ENCODE measurements around the gene TPSG1. TPM values are rescaled to one million over a fixed set of nuclear protein-coding genes. Genes with fewer than 3 reads are reported as not detected.
"Not testable (repeated sequence)": the region's sequence is repeated elsewhere in the genome, so short reads cannot be mapped to it uniquely, and the experiment has no call there.

TPSG1 gene
- total RNA-seq, 2 experiments from 2014 or later, result not detected

DNA sequence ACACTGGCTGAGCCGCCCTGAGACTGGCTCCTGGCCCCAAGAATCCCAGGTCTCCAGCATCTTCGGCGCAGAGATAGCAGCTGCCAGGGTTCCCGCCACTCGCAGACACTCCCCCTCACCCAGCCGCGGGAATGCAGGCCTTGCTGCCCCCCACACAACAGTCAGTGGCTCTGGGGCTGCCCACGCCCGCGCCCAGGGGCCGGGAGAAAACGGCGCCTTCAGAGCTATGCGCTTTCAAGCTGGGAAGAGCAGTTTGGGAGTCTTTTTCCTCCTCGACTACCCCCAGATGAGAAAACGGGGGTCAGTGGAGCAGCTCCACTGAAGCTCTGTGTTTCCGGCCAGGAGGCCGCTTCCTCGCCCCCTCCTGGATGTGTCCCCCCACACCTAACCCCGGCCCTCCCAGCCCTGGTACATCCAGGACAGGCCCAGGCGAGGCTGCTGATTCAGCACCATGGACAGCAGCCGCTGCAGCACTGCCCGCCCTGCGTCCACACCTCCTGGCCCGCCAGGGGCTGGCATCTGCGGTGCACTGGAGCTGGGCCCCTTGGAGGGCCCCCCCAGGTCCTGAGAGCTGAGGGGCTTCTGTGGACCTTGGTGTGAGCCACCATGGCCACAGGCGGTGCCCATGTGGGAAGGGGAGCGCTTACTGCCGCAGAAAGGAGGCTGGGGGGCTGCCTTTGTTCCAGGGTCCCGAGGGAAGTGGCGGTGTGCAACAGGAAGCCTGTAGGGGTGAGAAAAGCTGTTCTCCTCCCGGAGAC, 36.5 kb downstream of the TPSG1 start:
- Mint-ChIP-seq H3K36me3 (no peaks in the 10 kb centered on the region), H3K9me3 (no peaks in the 10 kb centered on the region), H3K4me1 (no peaks in the 10 kb centered on the region), H3K4me3 (no peak overlapping the region), H3K27me3 (no peaks in the 10 kb centered on the region), H3K27ac (no peak overlapping the region)
- peak; percentile 56 for DNase-seq

DNA sequence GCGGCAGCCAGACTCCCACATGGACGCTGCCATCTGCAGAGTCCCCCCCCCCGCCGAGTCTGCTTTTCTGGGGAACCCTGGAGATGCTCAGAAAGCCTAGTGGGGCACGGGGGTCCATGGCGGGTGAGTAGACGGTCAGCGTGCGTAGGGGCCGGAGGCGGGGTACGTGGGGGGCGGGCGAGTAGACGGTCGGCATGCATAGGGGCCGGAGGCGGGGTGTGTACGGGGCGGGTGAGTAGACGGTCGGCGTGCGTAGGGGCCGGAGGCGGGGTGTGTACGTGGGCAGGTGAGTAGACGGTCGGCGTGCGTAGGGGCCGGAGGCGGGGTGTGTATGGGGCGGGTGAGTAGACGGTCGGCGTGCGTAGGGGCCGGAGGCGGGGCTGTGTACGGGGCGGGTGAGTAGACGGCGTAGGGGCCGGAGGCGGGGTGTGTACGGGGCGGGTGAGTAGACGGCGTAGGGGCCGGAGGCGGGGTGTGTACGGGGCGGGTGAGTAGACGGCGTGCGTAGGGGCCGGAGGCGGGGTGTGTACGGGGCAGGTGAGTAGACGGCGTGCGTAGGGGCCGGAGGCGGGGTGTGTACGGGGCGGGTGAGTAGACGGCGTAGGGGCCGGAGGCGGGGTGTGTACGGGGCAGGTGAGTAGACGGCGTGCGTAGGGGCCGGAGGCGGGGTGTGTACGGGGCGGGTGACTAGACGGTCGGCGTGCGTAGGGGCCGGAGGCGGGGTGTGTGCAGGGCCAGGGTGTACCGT, 39.4 kb downstream of the TPSG1 start:
- not testable (repeated sequence) for H3K9me3 Mint-ChIP-seq, H3K36me3 Mint-ChIP-seq, DNase-seq, H3K27ac Mint-ChIP-seq, H3K4me3 Mint-ChIP-seq, H3K4me1 Mint-ChIP-seq, H3K27me3 Mint-ChIP-seq

DNA sequence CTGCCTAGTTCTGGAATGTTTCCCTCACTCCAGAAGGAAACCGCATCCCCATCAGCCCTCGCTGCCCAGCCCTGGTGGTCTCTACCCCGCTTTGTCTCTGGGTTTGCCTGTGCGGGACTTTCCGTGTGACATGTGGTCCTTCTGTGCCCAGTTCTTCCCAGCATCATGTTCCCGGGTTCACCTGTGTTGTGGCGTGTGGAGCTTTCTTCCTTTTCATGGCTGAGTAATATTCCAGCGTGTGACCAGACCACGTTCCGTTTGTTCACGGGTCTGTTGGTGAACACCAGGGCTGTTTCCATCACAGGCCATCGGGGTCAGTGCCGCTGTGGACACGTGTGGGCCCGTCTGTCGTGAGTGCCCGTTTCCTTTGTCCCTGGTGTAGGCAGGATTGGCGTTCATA, 40.1 kb downstream of the TPSG1 start:
- Mint-ChIP-seq H3K4me1 (no peaks in the 10 kb centered on the region), H3K9me3 (no peaks in the 10 kb centered on the region), H3K4me3 (no peak overlapping the region), H3K27ac (no peak overlapping the region), H3K36me3 (no peaks in the 10 kb centered on the region), H3K27me3 (no peaks in the 10 kb centered on the region)
- DNase-seq, result no peak

- Mint-ChIP-seq H3K9me3 (no peaks in the 10 kb centered on the region), H3K36me3 (no peaks in the 10 kb centered on the region), H3K4me3 (no peak overlapping the region), H3K27ac (no peak overlapping the region), H3K4me1 (no peaks in the 10 kb centered on the region), H3K27me3 (no peaks in the 10 kb centered on the region)
- no peak for DNase-seq
These were observed 40.8 kb downstream of the TPSG1 start for GRCh38 chr16:1184156-1184868.

GRCh38 chr16:1182950-1183907, 41.8 kb downstream of the TPSG1 start:
- no peaks in the 10 kb centered on the region for H3K9me3 Mint-ChIP-seq
- H3K4me3 Mint-ChIP-seq, result no peak overlapping the region
- no peak overlapping the region for H3K27ac Mint-ChIP-seq
- H3K27me3 Mint-ChIP-seq, result no peaks in the 10 kb centered on the region
- no peaks in the 10 kb centered on the region for H3K4me1 Mint-ChIP-seq
- no peak for DNase-seq
- H3K36me3 Mint-ChIP-seq, result no peaks in the 10 kb centered on the region

DNA sequence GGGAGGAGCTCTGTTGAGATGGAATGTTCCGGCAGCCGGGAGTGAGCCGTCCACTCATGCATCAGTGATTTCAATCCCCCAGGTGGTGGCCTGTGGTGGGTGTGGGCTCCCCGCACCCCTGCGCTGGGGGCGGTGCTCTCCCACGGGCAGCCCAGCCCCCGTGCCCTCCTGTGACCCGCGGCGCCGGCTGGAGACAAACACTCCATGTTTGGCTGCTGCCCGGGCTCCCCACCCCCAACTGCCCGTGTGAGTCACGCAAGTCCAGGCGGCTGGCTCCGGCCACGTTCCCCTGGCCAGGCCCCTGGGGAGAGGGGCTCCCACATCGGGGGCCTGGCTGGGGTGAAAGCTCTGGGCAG, 42.8 kb downstream of the TPSG1 start:
- H3K4me1 Mint-ChIP-seq, result no peaks in the 10 kb centered on the region
- no peaks in the 10 kb centered on the region for H3K9me3 Mint-ChIP-seq

GRCh38 chr16:1181404-1182315, 43.4 kb downstream of the TPSG1 start:
- no peak for DNase-seq
- H3K4me1 Mint-ChIP-seq, result no peaks in the 10 kb centered on the region
- H3K27ac Mint-ChIP-seq, result no peak overlapping the region
- no peaks in the 10 kb centered on the region for H3K9me3 Mint-ChIP-seq
- no peaks in the 10 kb centered on the region for H3K36me3 Mint-ChIP-seq
- no peak overlapping the region for H3K4me3 Mint-ChIP-seq
- no peaks in the 10 kb centered on the region for H3K27me3 Mint-ChIP-seq

More for the DNA sequence above, 42.8 kb downstream of the TPSG1 start:
- no peaks in the 10 kb centered on the region for H3K36me3 Mint-ChIP-seq
- H3K4me3 Mint-ChIP-seq, result no peak overlapping the region
- H3K27ac Mint-ChIP-seq, result no peak overlapping the region
- H3K27me3 Mint-ChIP-seq, result no peaks in the 10 kb centered on the region
- no peak for DNase-seq

DNA sequence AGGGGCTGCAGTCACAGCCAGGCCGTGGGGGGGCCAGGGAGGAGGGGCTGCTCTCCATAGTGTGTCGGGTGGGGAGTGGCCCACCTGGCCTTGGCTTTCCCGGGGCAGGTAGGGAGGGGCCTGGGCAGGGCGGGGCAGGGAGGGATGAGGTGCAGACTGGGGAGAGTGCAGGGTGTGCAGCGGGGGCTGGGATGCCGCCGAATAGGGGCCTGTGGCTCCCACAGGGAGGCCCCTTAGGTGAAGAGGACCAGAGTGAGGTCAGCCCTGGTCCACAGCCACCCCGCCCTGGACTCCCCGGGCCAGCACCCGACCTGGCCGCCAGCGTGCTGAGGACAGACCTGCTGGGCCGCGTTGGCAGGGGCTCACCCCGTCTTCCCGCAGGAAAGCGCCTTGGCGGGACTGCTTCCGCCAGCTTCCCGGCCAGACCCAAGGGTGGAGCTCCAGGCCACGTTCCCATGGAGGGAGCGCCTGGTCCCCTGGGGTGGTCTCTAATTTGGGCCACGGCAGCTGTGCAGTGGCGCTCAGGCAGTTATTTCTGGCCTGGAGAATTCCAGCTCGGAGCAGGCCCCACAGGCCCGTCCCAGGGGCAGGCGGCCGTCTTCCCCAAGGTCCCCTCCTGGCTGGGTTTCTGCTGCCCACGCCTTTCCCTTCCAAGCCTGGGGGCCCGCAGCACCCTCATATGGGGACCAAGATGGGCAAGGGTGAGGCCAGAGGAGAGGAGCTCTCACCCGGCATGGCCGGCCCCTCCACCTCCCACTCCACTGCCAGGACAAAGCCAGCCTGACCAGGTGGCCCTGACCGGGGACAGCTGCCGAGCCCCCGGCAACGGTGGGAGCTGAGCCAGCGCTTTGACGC, 44.3 kb downstream of the TPSG1 start:
- Mint-ChIP-seq H3K4me1 (no peaks in the 10 kb centered on the region), H3K27ac (no peak overlapping the region), H3K4me3 (no peak overlapping the region), H3K9me3 (no peaks in the 10 kb centered on the region), H3K27me3 (no peaks in the 10 kb centered on the region), H3K36me3 (no peaks in the 10 kb centered on the region)
- DNase-seq, result no peak

DNA sequence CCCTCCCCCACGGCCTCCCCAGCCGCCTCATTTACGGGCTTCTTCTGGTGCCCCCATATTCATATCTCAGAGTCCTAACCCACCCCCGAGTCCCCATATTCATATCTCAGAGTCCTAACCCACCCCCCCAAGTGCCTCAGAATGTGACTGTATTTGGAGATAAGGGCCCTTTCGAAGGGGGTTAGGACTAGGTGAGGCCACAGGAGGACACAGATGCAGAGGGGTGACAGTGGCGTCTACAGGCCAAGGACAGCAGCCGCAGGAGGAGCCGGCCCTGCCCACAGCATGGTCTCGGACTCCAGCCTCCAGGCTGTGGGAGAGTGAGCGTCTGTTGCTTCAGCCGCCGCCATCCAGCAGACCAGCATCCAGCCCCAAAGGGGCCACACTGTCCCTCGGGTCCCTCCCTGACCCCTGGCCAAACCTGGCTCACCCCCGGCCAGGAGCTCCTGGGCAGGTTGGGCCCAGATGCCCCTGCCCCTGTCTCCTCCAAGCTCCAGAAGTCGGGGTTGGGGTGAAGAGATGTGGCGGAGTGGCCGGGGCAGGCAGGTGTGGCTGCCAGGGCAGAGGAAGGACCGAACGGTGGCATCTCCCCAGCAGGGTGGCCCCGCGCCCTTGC, 46.7 kb downstream of the TPSG1 start:
- Mint-ChIP-seq H3K4me3 (no peak overlapping the region), H3K36me3 (no peaks in the 10 kb centered on the region), H3K27me3 (no peaks in the 10 kb centered on the region), H3K27ac (no peak overlapping the region), H3K4me1 (no peaks in the 10 kb centered on the region), H3K9me3 (no peaks in the 10 kb centered on the region)
- no peak for DNase-seq

DNA sequence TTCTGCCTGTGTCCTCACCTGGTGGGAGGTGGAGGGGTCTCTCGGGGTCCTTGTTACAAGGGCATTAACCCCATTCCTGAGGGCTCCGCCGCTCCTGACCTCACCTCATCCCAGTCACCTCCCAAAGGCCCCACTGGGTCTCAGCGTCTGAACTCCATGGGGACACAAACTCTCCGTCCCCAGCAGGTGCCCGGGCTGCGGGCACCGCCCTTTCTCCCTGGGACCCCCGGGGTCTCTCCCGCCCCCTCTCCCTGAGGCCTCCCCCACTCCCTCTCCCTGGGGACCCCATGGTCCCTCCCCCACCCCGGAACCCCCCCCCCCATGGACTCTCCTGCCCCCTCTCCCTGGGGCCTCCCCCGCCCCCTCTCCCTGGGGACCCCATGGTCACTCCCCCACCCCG, 47.3 kb downstream of the TPSG1 start:
- H3K9me3 Mint-ChIP-seq, result no peaks in the 10 kb centered on the region

DNA sequence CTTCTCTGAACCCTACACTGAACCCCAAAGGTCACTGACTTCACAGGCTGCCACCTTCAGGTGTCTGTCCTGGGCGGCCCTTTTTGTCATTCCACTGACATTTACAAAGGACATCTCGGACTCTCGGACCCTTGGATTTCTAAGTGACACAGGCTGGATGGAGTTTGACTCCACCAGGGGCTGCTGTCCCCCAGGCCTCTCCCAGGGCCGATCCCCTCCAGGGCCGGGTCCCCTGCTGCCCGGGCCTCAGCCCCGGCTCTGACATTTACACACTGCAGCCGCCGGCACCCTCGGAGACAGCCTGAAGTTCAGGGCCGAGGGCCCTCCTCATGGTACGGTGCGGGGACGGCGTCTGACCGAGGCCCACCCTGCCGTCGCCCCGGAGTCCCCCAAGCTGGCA, 48.0 kb downstream of the TPSG1 start:
- no peak for DNase-seq
- no peaks in the 10 kb centered on the region for H3K9me3 Mint-ChIP-seq
- H3K36me3 Mint-ChIP-seq, result no peaks in the 10 kb centered on the region
- no peak overlapping the region for H3K4me3 Mint-ChIP-seq
- H3K4me1 Mint-ChIP-seq, result no peaks in the 10 kb centered on the region
- no peaks in the 10 kb centered on the region for H3K27me3 Mint-ChIP-seq
- H3K27ac Mint-ChIP-seq, result no peak overlapping the region

More for the DNA sequence above, 47.3 kb downstream of the TPSG1 start:
- Mint-ChIP-seq H3K27me3 (no peaks in the 10 kb centered on the region), H3K27ac (no peak overlapping the region), H3K4me1 (no peaks in the 10 kb centered on the region), H3K36me3 (no peaks in the 10 kb centered on the region), H3K4me3 (no peak overlapping the region)
- DNase-seq, result no peak

GRCh38 chr16:1176280-1176897, 48.7 kb downstream of the TPSG1 start:
- Mint-ChIP-seq H3K36me3 (no peaks in the 10 kb centered on the region), H3K4me1 (no peaks in the 10 kb centered on the region), H3K9me3 (no peaks in the 10 kb centered on the region), H3K4me3 (no peak overlapping the region), H3K27ac (no peak overlapping the region), H3K27me3 (no peaks in the 10 kb centered on the region)
- DNase-seq, result no peak

All from activated naive CD8-positive, alpha-beta T cell treated with anti-CD3 and anti-CD28 coated beads for 36 hours (primary cell).